RWPE2 (cell line): Measurements from ENCODE around the gene SLC39A1.

Source experiments
- ATAC-seq: fragments of 200-7000 bp; cut with Tn5 transposase; 3 replicates; pipeline ENCODE4 v1.9.1; 2021; ENCODE audit warnings: low read depth
- DNase-seq: peaks from one replicate; pipeline ENCODE4 v3.0.0-alpha.2; 2020; ENCODE audit warnings: low spot score
- H3K27ac ChIP-seq: fragments of 450-650 bp; 2 replicates; pipeline ENCODE4 v1.5.1; 2017; ENCODE audit warnings: mild to moderate bottlenecking; ENCODE audit not compliant: poor library complexity, severe bottlenecking
- H3K27me3 ChIP-seq: fragments of 250-450 bp; sonication (Bioruptor Pico); 2 replicates; pipeline ENCODE4 v1.5.1; 2021; ENCODE audit warnings: mild to moderate bottlenecking, moderate library complexity; ENCODE audit not compliant: insufficient read depth, poor library complexity, severe bottlenecking
- H3K36me3 ChIP-seq: fragments of 250-450 bp; sonication (Bioruptor Pico); 2 replicates; pipeline ENCODE4 v1.5.1; 2020; ENCODE audit warnings: low read depth, mild to moderate bottlenecking, moderate library complexity
- H3K4me1 ChIP-seq: fragments of 250-450 bp; sonication (Bioruptor Pico); 2 replicates; pipeline ENCODE4 v1.5.1; 2021; ENCODE audit warnings: mild to moderate bottlenecking, moderate library complexity; ENCODE audit not compliant: insufficient read depth, poor library complexity, severe bottlenecking
- H3K4me3 ChIP-seq: fragments of 250-450 bp; sonication (Bioruptor Pico); 2 replicates; pipeline ENCODE4 v1.5.1; 2021; ENCODE audit warnings: mild to moderate bottlenecking, moderate library complexity; ENCODE audit not compliant: severe bottlenecking
- H3K9me3 ChIP-seq: fragments of 250-450 bp; sonication (Bioruptor Pico); 2 replicates; pipeline ENCODE4 v1.5.1; 2021; ENCODE audit warnings: mild to moderate bottlenecking, moderate library complexity; ENCODE audit not compliant: severe bottlenecking
- TF ChIP-seq, protein P1 (sequence below): fragments of 450-650 bp; IDR thresholded peaks from one replicate; pipeline ENCODE4 v1.5.1; 2017; ENCODE audit warnings: mild to moderate bottlenecking, moderate library complexity; ENCODE audit not compliant: poor library complexity, severe bottlenecking

Gene SLC39A1

DNA sequence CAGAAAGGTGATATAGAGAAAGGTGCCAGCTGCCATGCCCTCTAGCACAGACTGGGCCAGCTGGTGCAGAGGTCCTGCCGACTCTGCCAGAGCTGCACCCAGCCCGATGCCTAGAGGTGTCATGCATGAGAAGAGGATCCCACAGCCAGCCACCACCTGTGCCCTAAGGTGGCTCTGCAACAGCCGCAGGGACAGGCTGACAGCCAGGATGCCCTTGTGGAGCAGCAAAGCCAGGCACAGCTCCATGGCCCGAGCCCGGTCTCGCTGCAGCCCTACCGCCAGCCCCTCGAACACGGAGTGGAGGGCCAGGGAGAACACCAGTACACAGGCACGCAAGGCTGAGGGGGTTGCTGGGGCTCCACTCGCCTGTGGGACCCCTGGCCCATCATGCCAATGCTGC lies 3.1 kb downstream of the SLC39A1 start:
- TF ChIP-seq, protein P1, sequence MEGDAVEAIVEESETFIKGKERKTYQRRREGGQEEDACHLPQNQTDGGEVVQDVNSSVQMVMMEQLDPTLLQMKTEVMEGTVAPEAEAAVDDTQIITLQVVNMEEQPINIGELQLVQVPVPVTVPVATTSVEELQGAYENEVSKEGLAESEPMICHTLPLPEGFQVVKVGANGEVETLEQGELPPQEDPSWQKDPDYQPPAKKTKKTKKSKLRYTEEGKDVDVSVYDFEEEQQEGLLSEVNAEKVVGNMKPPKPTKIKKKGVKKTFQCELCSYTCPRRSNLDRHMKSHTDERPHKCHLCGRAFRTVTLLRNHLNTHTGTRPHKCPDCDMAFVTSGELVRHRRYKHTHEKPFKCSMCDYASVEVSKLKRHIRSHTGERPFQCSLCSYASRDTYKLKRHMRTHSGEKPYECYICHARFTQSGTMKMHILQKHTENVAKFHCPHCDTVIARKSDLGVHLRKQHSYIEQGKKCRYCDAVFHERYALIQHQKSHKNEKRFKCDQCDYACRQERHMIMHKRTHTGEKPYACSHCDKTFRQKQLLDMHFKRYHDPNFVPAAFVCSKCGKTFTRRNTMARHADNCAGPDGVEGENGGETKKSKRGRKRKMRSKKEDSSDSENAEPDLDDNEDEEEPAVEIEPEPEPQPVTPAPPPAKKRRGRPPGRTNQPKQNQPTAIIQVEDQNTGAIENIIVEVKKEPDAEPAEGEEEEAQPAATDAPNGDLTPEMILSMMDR = no peak

DNA sequence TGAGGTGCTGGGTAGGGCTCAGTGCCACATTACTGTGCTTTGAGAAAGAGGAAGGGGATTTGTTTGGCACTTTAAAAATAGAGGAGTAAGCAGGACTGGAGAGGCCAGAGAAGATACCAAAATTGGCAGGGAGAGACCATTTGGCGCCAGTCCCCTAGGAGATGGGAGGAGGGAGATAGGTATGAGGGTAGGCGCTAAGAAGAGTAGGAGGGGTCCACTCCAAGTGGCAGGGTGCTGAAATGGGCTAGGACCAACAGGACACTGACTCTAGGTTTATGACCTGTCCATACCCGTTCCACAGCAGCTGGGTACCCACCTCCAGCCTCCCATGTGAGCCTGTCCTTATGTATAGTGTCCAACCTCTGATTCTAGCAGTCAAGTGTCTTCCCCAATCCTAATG lies 3.9 kb downstream of the SLC39A1 start:
- Histone ChIP-seq H3K27me3 (no peaks in the 10 kb centered on the region), H3K27ac (peak overlapping the region; percentile 66), H3K4me3 (no peak overlapping the region), H3K36me3 (peaks cover 18% of the 10 kb centered on the region), H3K4me1 (peaks cover 3% of the 10 kb centered on the region), H3K9me3 (no peaks in the 10 kb centered on the region)
- TF ChIP-seq, protein P1 = no peak
- DNase-seq = no peak
- no peak for ATAC-seq

More for the DNA sequence above, 3.1 kb downstream of the SLC39A1 start:
- Histone ChIP-seq H3K4me3 (no peak overlapping the region), H3K9me3 (no peaks in the 10 kb centered on the region), H3K36me3 (peaks cover 18% of the 10 kb centered on the region), H3K27me3 (no peaks in the 10 kb centered on the region), H3K27ac (no peak overlapping the region), H3K4me1 (peaks cover 10% of the 10 kb centered on the region)
- ATAC-seq (no peak), DNase-seq (no peak)

DNA sequence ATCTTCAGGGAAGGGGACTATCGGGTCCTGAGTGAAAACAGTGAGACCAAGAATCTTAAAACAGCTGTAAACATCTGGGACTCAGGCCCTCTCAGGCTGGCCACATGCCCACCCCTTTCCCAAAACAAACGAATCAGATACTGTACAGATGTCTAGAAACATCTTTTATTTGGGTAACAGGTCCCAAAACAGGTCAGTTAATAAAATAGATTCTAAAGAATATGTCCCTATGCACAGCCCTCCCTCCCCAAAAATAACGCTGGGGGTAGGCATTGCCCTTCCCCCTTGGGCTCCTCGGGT lies 4.4 kb downstream of the SLC39A1 start:
- Histone ChIP-seq H3K9me3 (no peaks in the 10 kb centered on the region), H3K4me1 (peaks cover 3% of the 10 kb centered on the region), H3K4me3 (peak overlapping the region; percentile 79), H3K27me3 (no peaks in the 10 kb centered on the region), H3K27ac (peak overlapping the region; percentile 66), H3K36me3 (peaks cover 20% of the 10 kb centered on the region)
- TF ChIP-seq, protein P1 = no peak
- DNase-seq = no peak
- ATAC-seq = no peak

DNA sequence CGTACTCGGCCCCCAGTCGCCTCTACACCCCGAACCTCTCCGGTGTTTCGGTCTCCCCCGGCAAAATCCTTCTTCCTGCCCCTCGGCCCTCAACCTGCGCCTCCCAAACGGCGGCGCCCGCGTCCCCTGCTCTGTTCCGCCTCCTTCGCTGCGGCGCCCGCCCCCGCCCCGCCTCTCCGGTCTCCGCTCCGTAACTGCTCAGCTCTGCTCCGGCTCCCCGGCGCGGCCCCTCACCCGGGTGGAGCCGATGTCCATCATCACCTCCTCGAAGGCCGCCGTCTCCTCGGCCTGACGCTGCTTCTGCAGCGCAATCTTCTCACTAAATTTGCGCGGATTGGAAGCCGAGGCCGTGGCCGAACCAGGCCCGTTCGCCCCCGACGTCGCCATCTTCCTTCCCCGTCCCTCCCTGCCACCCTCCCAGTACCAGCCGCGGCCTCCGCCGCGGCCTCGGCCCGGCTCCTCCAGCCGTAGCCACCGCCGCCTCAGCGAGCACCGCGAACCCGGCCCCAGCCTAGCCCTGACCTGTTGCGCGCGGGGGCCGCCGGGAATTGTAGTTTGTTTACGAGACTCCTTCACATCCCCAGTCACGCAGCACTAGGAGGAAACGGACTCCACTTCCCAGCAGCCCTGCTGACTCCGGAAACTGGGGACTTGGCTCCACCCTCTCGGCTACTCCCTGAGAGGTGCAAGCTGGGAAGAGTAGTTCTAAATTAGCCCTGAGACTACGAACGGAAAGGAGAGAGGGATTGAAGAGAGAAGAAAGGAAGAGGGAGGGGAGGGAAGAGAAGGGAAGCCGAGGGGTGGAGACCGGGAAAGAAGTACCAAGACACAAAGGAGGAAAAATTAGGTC lies 5.0 kb downstream of the SLC39A1 start, which contains the start of gene CRTC2:
TSS of gene CRTC2 (minus strand) at position 502 of the 850 bp plus-strand sequence. CDS start at position 387, 115 bp downstream.
- peak within 1 kb of the TSS; percentile 66 for H3K27ac ChIP-seq
- H3K4me3 ChIP-seq = peak within 1 kb of the TSS; percentile 79
- H3K9me3 ChIP-seq = no peaks in the 10 kb centered on the region
- ATAC-seq = peak; percentile 85
- DNase-seq = peak; percentile 98
- TF ChIP-seq, protein P1 = no peak
- peaks cover 3% of the 10 kb centered on the region for H3K4me1 ChIP-seq
- peaks cover 26% of the 10 kb centered on the region for H3K36me3 ChIP-seq
- no peaks in the 10 kb centered on the region for H3K27me3 ChIP-seq

DNA sequence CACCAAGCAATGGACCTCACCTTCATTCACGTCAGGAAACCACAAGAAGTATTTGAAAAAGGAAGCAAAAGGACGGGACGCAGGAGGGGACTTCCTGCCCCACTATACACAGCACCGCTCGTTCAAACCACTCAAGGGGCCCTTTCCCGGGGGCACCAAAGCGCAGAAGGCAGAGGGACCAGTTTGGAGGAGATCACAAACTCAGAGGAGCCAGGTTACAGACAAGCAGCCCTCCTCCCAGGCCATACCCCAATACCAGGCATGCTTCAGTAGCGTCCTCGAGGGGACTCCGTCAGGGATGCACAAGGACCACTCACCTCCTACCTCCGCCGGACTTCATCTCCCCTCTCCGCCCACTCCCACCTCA lies 5.6 kb downstream of the SLC39A1 start:
- DNase-seq (no peak), ATAC-seq (peak; percentile 3; the same call in 2 of the 3 replicates)
- TF ChIP-seq, protein P1 = no peak
- no peaks in the 10 kb centered on the region for H3K27me3 ChIP-seq
- H3K36me3 ChIP-seq = peaks cover 32% of the 10 kb centered on the region
- H3K9me3 ChIP-seq = no peaks in the 10 kb centered on the region
- H3K4me3 ChIP-seq = peak overlapping the region; percentile 79
- peak overlapping the region; percentile 66 for H3K27ac ChIP-seq
- peaks cover 3% of the 10 kb centered on the region for H3K4me1 ChIP-seq
